Forelimb muscle (tissue), 1 donor: Measurements from ENCODE around the gene ASMTL. TPM values are rescaled to one million over a fixed set of nuclear protein-coding genes. Genes with fewer than 3 reads are reported as not detected.
"Not testable (repeated sequence)": the region's sequence is repeated elsewhere in the genome, so short reads cannot be mapped to it uniquely, and the experiment has no call there.

ENCODE experiments used
- DNase-seq: peaks from one replicate; pipeline ENCODE4 v3.0.0-alpha.2; 2013; ENCODE audit warnings: low read depth
- polyA plus RNA-seq: library from polyadenylated mRNA; unstranded; fragments of 120-200 nt; gene quantifications from one replicate; pipeline ENCODE4 v1.2.1, GENCODE V29; 2013; ENCODE audit not compliant: insufficient read length

Gene ASMTL
- polyA plus RNA-seq, 1 donor = 17.8 TPM

- not testable (repeated sequence) for DNase-seq
Observed at GRCh38 chrX:1405769-1406168, 46.9 kb downstream of the ASMTL start.

GRCh38 chrX:1403867-1404266 lies 48.8 kb downstream of the ASMTL start:
- not testable (repeated sequence) for DNase-seq

GRCh38 chrX:1403228-1403627 lies 49.5 kb downstream of the ASMTL start:
- no peak for DNase-seq

GRCh38 chrX:1401611-1402430 lies 50.9 kb downstream of the ASMTL start:
- DNase-seq = no peak

- no peak for DNase-seq
Observed at GRCh38 chrX:1400742-1401471, 51.8 kb downstream of the ASMTL start.

GRCh38 chrX:1400049-1400448 lies 52.7 kb downstream of the ASMTL start:
- no peak for DNase-seq

GRCh38 chrX:1398431-1399340 lies 54.0 kb downstream of the ASMTL start:
- no peak for DNase-seq

GRCh38 chrX:1397441-1398270 lies 55.1 kb downstream of the ASMTL start:
- no peak for DNase-seq

GRCh38 chrX:1397001-1397400 lies 55.7 kb downstream of the ASMTL start:
- no peak for DNase-seq

- no peak for DNase-seq
Observed at GRCh38 chrX:1395646-1396216, 57.0 kb downstream of the ASMTL start.

- DNase-seq = no peak
Observed at GRCh38 chrX:1394731-1395501, 57.8 kb downstream of the ASMTL start.

GRCh38 chrX:1393871-1394615 lies 58.7 kb downstream of the ASMTL start:
- no peak for DNase-seq

GRCh38 chrX:1392376-1393068 lies 60.2 kb downstream of the ASMTL start:
- DNase-seq = peak; percentile 35

GRCh38 chrX:1391707-1392375 lies 60.9 kb downstream of the ASMTL start, which contains the start of gene SLC25A6:
Gene SLC25A6 (minus strand): TSS chrX:1392113. CDS start chrX:1392009, 104 bp downstream.
- DNase-seq = peak; percentile 87

- no peak for DNase-seq
Observed at GRCh38 chrX:1391370-1391706, 61.4 kb downstream of the ASMTL start.

GRCh38 chrX:1390621-1391369 lies 61.9 kb downstream of the ASMTL start:
- DNase-seq = no peak

GRCh38 chrX:1389993-1390285 lies 62.8 kb downstream of the ASMTL start:
- DNase-seq = no peak
